ENCODE measurements around the gene GUCA1A.
"Not testable (repeated sequence)": the region's sequence is repeated elsewhere in the genome, so short reads cannot be mapped to it uniquely, and the experiment has no call there.

Gene GUCA1A

DNA sequence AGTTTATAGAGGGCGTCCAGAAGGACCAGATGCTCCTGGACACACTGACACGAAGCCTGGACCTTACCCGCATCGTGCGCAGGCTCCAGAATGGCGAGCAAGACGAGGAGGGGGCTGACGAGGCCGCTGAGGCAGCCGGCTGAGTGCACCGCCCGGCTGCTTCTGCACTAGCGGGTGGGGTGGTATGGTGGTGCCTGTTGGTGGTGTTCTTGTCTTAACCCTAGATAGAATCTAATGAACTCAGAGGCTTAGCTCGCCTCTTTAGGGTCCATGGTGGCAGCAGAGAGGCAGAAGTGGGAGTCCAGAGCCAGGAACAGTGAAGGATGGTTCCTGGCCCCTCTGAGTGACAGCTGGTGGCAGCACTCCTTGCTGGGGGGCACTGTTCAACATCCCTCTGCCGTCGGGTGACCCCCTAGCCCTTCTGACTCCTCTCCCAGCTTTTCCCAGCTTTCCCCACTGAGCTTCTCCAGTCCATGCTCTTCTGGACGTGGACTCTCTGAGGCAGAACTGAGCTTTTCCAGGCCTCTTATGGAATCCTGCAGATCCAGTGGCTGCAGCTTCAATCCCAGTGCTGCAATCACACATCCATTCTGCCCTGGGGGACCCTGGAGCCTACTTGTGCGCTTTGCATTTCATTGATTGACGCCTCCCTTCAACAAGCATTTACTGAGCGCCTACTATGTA is 6.2 kb downstream of the GUCA1A start:
- DNase-seq = no peak

DNA sequence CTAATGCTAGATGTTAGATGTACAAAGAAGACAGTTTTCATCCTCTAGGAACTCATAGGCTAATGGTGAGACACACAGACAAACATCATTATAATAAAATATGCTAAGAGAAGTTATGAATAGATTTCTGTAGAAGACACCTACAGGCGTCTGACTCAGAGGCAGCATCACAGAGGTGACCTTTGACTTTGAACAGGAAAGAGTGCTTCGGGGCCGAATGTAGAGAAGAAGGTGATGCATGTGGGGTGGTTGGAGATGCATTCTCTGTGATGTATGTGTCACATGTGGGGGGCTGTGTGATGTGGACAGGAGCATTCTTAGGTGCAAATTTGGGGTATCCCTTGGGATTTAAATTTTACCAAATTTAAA is 6.8 kb downstream of the GUCA1A start:
- no peak for DNase-seq

DNA sequence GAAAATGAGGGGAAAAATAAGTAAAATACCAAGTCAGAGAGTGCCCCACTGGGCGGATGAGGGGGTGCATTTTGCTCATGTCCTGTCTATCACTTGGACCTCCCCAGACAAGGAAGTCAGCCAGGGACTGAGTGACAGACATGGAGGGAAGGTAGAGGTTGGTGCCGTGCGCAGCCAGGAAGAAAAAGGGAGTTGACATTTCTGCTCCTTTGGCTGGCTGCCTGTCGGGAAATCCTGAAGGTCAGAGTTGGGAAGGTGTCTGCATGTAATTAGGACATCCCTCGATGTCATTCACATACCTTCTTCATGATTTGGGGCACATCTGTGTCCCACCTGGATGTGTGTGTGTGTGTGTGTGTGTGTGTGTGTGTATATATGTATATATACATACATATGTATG is 8.9 kb downstream of the GUCA1A start:
- DNase-seq = no peak

GRCh38 chr6:42184475-42184874 is 11.3 kb downstream of the GUCA1A start:
- no peak for DNase-seq

DNA sequence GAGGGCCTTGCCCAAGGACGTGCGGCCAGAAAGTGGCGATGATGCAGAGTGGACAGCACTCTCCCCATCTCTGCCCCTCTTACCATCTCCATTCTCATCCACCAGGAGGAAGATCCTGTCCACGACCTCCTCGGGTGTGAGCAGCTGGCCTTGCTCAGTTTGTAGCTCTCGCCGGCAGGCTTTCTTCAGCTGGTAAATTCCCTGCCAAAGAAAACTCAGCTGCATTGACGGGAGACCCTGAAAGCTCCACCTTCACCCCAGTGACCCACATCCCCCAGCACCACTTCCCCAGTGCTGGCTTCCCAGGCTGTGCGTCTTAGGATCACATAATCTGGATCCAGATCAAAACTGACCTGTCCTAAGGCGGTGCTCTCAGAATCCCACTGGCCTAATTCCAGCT is 12.4 kb downstream of the GUCA1A start:
- DNase-seq = no peak

DNA sequence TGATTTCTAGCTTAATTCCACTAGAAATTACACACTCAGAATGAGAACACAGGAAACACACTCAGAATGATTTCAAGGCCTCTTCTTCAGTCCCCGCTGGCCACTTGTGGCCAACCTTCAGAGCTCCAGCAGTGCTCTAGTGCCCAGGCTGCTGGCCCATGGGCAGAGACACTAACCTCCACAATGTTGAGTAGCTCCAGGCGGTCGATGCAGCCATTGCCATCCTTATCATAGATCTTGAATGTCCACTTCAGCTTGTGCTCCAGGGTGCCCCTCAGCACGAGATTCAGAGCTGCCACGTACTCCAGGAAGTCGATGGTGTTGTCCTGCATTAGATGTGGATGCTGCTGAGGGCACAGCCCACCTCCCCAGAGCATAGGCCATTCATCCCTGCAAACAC is 15.2 kb downstream of the GUCA1A start:
- no peak for DNase-seq

- no peak for DNase-seq
Measured at GRCh38 chr6:42190554-42191183, 17.5 kb downstream of the GUCA1A start.

- not testable (repeated sequence) for DNase-seq
Measured at GRCh38 chr6:42192385-42192784, 19.2 kb downstream of the GUCA1A start.

- DNase-seq = no peak
Measured at GRCh38 chr6:42193491-42193894, 20.3 kb downstream of the GUCA1A start.

GRCh38 chr6:42194056-42194455 is 20.9 kb downstream of the GUCA1A start:
- DNase-seq = no peak

DNA sequence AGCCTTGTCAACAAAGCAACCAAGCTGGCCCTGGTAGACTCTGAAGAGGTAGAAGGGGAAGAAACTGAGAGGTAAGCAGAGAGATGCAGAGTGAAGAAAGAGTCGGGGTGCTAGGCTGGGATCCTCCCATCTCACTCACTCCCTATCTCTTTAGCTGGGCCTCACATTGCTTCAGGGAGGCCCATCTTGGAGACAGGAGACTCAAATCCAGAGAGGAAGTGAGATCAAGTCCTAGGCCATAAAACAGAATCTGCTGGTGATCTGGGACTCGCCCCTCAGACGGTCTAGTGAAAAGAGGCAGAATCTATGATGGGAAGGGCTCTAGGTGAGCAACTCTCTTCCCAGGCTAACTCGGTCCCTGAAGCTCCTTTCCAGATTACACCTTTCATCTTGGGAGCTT is 22.3 kb downstream of the GUCA1A start:
- DNase-seq = no peak

- peak; percentile 88 for DNase-seq
Measured at GRCh38 chr6:42197555-42198362, 24.6 kb downstream of the GUCA1A start.

GRCh38 chr6:42199106-42199981 is 26.2 kb downstream of the GUCA1A start:
- no peak for DNase-seq

- DNase-seq = no peak
Measured at GRCh38 chr6:42200035-42200434, 26.9 kb downstream of the GUCA1A start.

DNA sequence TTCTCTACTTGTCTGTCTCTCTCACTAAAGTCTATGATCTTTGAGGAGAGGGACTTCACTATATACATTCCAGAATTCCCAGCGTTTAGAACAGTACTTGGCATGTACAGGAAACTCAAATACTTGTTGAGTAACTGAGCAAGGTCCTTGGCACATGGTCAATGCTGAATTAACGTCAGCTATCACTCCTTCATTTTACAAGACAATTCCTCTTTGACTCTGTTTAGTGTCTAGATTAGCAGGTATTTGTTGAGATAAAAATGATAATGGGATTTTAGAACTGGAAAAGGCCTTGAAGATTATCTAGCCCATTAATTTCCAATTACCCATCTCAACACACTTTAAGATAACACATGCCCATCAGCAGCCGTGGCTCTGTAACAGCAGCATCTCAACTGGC is 28.2 kb downstream of the GUCA1A start:
- DNase-seq = no peak

GRCh38 chr6:42202131-42202915 is 29.2 kb downstream of the GUCA1A start:
- not testable (repeated sequence) for DNase-seq

DNA sequence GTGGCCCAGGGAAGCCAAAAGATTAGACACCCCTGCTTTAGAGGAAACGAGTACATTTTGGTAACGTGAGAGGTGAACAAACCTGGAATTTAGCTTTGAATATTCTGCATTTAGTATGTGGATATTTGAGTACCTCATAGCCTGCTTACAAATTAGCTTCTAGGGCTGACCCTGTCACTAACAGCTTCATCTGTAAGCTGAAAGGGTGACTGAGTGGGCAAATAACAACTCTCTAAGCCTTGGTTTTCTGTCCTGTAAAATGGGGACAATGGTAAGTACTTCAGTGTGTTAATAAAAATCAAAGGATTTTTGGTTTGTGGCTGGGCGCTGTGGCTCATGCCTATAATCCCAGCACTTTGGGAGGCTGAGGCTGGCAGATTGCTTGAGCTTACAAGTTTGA is 30.0 kb downstream of the GUCA1A start:
- no peak for DNase-seq

GRCh38 chr6:42204768-42205282 is 31.7 kb downstream of the GUCA1A start:
- DNase-seq = no peak

DNA sequence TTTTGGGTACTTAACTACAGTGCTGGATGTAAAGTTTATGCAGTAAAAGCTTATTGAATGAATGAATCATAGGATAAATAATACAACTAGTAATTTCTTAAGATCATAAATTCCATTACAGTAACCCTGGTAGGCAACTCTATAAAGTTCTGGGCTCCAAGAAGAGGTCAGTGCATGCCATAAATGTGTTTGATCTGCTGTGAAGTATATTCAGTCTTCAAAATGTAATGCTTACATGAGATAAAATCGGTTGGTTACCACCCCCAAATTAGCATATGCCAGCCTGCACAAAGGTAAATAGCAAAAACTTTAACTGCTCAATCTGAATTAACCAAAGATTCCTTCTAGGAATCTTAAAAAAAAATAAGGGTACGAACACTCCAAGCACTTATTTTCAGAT is 34.4 kb downstream of the GUCA1A start:
- not testable (repeated sequence) for DNase-seq

DNA sequence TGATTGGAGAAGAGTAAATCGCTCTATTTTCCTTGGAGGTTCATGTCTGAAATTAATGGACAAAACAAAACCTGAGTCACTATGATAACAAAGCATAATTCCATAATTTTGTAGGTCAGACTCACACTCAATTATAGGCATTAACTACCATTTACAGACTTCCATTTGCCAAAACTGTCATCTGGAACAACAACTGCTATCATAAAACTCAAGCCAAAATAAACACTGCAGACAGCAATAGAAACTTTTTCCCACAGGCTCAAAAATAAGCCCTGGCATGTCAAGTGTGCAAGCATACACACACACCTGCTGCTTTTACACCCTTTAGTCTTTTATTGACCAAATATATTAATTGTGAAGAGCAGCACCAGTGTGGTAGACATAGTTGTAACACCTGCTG is 37.4 kb downstream of the GUCA1A start:
- peak; percentile 85 for DNase-seq

- DNase-seq = no peak
Measured at GRCh38 chr6:42211726-42212125, 38.6 kb downstream of the GUCA1A start.

- no peak for DNase-seq
Measured at GRCh38 chr6:42212442-42212841, 39.3 kb downstream of the GUCA1A start.
